NCI-H128 (cell line): Measurements from ENCODE around the gene MDM1.

ENCODE experiments used
- DNase-seq: peaks from one replicate; lab custom pipeline; 2025; ENCODE audit not compliant: unreplicated experiment; lab: John Stamatoyannopoulos, UW

Gene MDM1

GRCh38 chr12:68245180-68246021 is 86.8 kb downstream of the MDM1 start:
- DNase-seq: no peak
